Karpas-422 (cell line): ENCODE results near the gene IQSEC1. TPM values are rescaled to one million over a fixed set of nuclear protein-coding genes. Genes with fewer than 3 reads are reported as not detected.
A peak's percentile ranks its signal among the peaks of the same experiment; 100 is the strongest.

Experiments
- DNase-seq: peaks from one replicate; pipeline ENCODE4 v3.0.0-alpha.2; 2015
- H2AFZ ChIP-seq: fragments of 200-600 bp; sonication (generic); 2 replicates; pipeline ENCODE4 v1.6.1; 2014; ENCODE audit warnings: antibody characterized with exemption, low read length, mixed read lengths
- H3K27ac ChIP-seq: fragments of 200-600 bp; sonication (generic); 2 replicates; pipeline ENCODE4 v1.5.1; 2014; ENCODE audit warnings: mild to moderate bottlenecking, low read length, moderate library complexity
- H3K27me3 ChIP-seq: fragments of 200-600 bp; sonication (generic); 2 replicates; pipeline ENCODE4 v1.6.1; 2014; ENCODE audit warnings: low read length, mixed read lengths
- H3K36me3 ChIP-seq: fragments of 200-600 bp; sonication (generic); 2 replicates; pipeline ENCODE4 v1.6.1; 2014; ENCODE audit warnings: low read length, mixed read lengths; ENCODE audit not compliant: insufficient read depth
- H3K4me1 ChIP-seq: fragments of 200-600 bp; sonication (generic); 2 replicates; pipeline ENCODE4 v1.6.1; 2014; ENCODE audit warnings: mild to moderate bottlenecking, low read length, mixed read lengths
- H3K4me2 ChIP-seq: fragments of 200-600 bp; sonication (generic); 2 replicates; pipeline ENCODE4 v1.6.1; 2014; ENCODE audit warnings: low read length, low read depth, mild to moderate bottlenecking; ENCODE audit not compliant: poor library complexity, severe bottlenecking
- H3K4me3 ChIP-seq: fragments of 200-600 bp; sonication (generic); 2 replicates; pipeline ENCODE4 v1.5.1; 2014; ENCODE audit warnings: mild to moderate bottlenecking, antibody characterized with exemption, low read length, mixed read lengths
- H3K79me2 ChIP-seq: fragments of 200-600 bp; sonication (generic); 2 replicates; pipeline ENCODE4 v1.6.1; 2014; ENCODE audit warnings: mild to moderate bottlenecking, low read length, mixed read lengths
- H3K9ac ChIP-seq: fragments of 200-600 bp; sonication (generic); 2 replicates; pipeline ENCODE4 v1.6.0; 2014; ENCODE audit warnings: low read length
- H3K9me2 ChIP-seq: fragments of 200-600 bp; sonication (generic), shearing (Covaris generic); replicated peaks from 2 replicates; pipeline ENCODE4 v1.6.0; 2014; ENCODE audit warnings: mild to moderate bottlenecking, low read length, moderate library complexity; ENCODE audit not compliant: insufficient read depth
- H3K9me3 ChIP-seq: fragments of 300-700, 200-600 bp; sonication (generic); 2 replicates; pipeline ENCODE4 v1.6.1; 2014; ENCODE audit warnings: low read length, mixed read lengths
- H4K20me1 ChIP-seq: fragments of 200-600 bp; sonication (generic); 2 replicates; pipeline ENCODE4 v1.6.1; 2014; ENCODE audit warnings: mild to moderate bottlenecking, antibody characterized with exemption, low read length, low read depth; ENCODE audit not compliant: insufficient read depth
- total RNA-seq: library from RNA; depleted of rRNA; stranded (reverse); fragments of >200 nt; shearing (Covaris generic); gene quantifications from 2 replicates; pipeline ENCODE4 v1.2.3, GENCODE V29; 2014; ENCODE audit warnings: low replicate concordance

IQSEC1 gene
- total RNA-seq, 1 experiment from 2014 or later = 4.7 TPM

DNA sequence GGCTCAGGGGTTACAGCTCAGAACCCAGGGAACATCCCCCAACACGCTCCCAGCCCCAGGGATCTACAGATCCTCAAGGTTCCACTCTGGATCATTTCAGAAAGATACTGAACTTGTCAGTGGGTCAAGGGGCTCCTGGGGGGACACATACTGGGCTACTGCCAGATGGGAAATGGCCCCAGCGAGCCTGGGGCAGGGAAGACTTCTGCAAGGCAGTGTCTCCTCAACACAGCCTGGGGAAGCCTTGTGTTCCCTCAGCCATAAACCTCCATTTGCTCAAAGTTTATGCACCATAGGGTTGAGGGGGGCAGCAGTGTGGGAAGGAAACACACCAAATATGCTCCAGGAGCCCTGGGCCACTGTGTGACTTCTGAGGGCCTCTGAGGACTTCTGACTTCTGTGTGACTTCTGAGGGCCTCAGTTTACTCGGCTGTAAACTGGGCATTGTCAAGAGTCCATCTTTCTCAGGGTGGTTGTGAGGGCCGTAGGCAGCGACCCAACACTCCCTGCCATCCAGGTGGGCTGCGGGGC lies 58.4 kb downstream of the IQSEC1 start:
- peaks cover 58% of the 10 kb centered on the region for H3K4me1 ChIP-seq
- no peak overlapping the region for H3K9ac ChIP-seq
- H3K27me3 ChIP-seq = no peaks in the 10 kb centered on the region
- no peak overlapping the region for H3K27ac ChIP-seq
- no peaks in the 10 kb centered on the region for H3K79me2 ChIP-seq
- H3K9me2 ChIP-seq = no peaks in the 10 kb centered on the region
- no peaks in the 10 kb centered on the region for H3K9me3 ChIP-seq
- H2AFZ ChIP-seq = no peak overlapping the region
- no peak overlapping the region for H3K4me2 ChIP-seq
- no peaks in the 10 kb centered on the region for H3K36me3 ChIP-seq
- no peak overlapping the region for H3K4me3 ChIP-seq
- DNase-seq = no peak
- peaks cover 9% of the 10 kb centered on the region; the same call in 1 of the 2 replicates for H4K20me1 ChIP-seq

DNA sequence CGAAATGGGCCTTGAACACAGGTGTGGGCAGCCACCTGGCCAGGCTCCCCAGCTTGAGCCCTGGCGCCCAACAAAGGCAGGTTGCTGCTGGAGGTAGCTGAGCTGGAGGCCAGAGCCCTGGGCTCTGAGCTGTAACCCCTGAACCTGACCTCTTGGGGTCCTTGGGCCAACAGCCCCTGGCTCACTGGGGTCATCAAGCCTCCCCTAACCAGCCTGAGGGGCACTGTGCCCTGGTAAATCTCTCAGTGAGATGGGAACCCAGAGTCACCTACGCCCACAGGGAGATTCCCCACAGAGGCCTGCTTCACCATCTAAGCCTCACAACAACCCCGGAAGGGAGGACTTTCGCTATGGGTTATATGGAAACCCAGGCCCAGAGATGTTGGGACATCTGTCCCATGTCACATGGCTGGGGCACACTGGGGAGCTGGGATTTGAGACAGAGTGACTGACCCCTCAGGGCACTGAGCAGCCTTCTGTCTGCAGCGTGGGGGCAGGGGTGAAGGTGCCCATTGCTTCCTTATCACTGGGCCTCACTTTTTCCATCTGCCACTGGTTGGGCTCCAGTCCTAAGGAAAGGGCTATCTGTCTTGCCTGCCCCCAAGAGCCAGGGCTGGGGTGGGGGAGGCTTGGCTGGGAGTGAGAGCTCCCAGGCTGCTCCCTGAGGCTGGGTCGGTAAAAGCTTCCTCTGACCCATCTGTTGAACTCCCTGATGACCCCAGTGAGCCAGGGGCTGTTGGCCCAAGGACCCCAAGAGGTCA lies 59.1 kb downstream of the IQSEC1 start:
- no peak overlapping the region for H3K9ac ChIP-seq
- DNase-seq = no peak
- no peaks in the 10 kb centered on the region for H3K36me3 ChIP-seq

DNA sequence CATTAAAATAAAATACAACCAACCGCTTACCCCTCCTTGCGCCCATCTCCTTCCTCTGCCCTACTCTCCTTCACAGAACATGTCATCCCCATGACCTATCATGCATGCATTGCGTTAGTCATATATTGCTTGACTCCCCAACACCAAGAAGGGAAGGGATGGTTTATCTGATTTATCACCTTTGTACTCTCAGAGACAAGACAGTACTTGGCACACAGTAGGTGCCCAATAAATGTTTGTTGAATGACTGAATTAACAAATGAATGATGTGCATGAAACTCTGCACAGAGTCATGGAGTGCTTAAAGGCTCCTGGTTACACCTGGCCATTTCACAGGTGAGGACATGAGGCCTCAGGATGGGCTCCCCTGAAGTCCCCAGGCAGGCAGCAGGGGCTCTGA lies 59.7 kb downstream of the IQSEC1 start:
- Histone ChIP-seq H3K36me3 (no peaks in the 10 kb centered on the region), H3K4me3 (no peak overlapping the region), H3K27ac (no peak overlapping the region), H3K4me2 (no peak overlapping the region), H3K79me2 (no peaks in the 10 kb centered on the region), H3K27me3 (no peaks in the 10 kb centered on the region), H3K9me3 (no peaks in the 10 kb centered on the region), H3K9me2 (no peaks in the 10 kb centered on the region), H2AFZ (no peak overlapping the region), H4K20me1 (peaks cover 11% of the 10 kb centered on the region), H3K9ac (no peak overlapping the region), H3K4me1 (peaks cover 64% of the 10 kb centered on the region)
- DNase-seq = no peak

More for the DNA sequence above, 59.1 kb downstream of the IQSEC1 start:
- no peak overlapping the region for H3K4me3 ChIP-seq
- no peak overlapping the region for H2AFZ ChIP-seq
- no peak overlapping the region for H3K4me2 ChIP-seq
- peaks cover 9% of the 10 kb centered on the region; the same call in 1 of the 2 replicates for H4K20me1 ChIP-seq
- no peaks in the 10 kb centered on the region for H3K9me3 ChIP-seq
- no peaks in the 10 kb centered on the region for H3K79me2 ChIP-seq
- H3K27ac ChIP-seq = no peak overlapping the region
- no peaks in the 10 kb centered on the region for H3K27me3 ChIP-seq
- H3K4me1 ChIP-seq = peaks cover 63% of the 10 kb centered on the region
- H3K9me2 ChIP-seq = no peaks in the 10 kb centered on the region

DNA sequence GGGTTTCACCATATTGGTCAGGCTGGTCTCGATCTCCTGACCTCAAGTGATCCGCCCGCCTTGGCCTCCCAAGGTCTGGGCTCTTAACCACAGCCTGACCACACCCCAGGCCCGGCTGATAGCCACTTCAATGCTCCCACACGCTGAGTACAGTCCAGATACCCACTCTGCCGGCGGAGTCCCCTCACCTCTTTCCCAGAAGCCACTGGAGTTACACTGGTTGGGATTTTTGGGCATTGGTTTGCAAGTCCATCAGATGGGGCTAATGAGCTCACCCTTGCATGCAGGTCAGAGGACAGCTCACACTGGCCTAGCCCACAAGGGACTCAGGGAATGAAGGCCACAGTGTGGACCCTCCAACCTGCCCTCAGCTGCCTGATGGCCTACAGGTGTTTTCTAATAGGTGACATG lies 60.1 kb downstream of the IQSEC1 start:
- peaks cover 15% of the 10 kb centered on the region for H4K20me1 ChIP-seq
- peaks cover 64% of the 10 kb centered on the region for H3K4me1 ChIP-seq
- no peaks in the 10 kb centered on the region for H3K9me3 ChIP-seq
- no peaks in the 10 kb centered on the region for H3K79me2 ChIP-seq
- H3K27me3 ChIP-seq = no peaks in the 10 kb centered on the region
- H3K4me3 ChIP-seq = no peak overlapping the region
- H3K9me2 ChIP-seq = no peaks in the 10 kb centered on the region
- no peak overlapping the region for H3K27ac ChIP-seq
- no peak overlapping the region for H3K9ac ChIP-seq
- H3K36me3 ChIP-seq = no peaks in the 10 kb centered on the region
- DNase-seq = no peak
- H3K4me2 ChIP-seq = no peak overlapping the region
- no peak overlapping the region for H2AFZ ChIP-seq

DNA sequence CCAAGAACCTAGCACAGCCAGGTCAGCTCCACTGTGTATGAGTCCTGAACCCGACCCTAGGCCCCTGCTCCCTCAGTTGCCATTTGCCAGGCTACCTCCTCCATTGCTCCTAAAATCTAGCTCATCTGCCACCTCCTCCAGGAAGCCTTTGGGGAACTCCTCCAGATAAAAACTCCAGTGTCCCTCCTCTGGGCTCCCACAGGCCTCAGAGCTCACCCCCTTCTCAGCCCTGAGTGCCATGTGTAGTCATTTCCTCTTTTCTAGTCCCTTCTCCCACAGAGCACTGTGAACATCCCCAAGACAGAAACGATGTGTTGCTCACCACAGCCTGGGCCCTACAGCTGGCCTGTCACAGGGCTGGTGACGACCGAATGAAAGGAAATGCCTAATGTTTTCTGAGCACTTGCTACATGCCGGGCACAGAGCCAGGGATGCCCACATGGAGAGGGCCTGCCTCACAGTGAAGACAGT lies 61.0 kb downstream of the IQSEC1 start:
- no peaks in the 10 kb centered on the region for H3K36me3 ChIP-seq
- no peak overlapping the region for H2AFZ ChIP-seq
- no peaks in the 10 kb centered on the region for H3K79me2 ChIP-seq
- peaks cover 63% of the 10 kb centered on the region for H3K4me1 ChIP-seq
- H3K27me3 ChIP-seq = no peaks in the 10 kb centered on the region
- H3K9ac ChIP-seq = peak overlapping the region; percentile 28
- peaks cover 15% of the 10 kb centered on the region for H4K20me1 ChIP-seq
- H3K27ac ChIP-seq = peak overlapping the region; percentile 64
- no peak overlapping the region for H3K4me3 ChIP-seq
- H3K4me2 ChIP-seq = peak overlapping the region; percentile 57
- no peaks in the 10 kb centered on the region for H3K9me2 ChIP-seq
- no peaks in the 10 kb centered on the region for H3K9me3 ChIP-seq
- DNase-seq = peak; percentile 73

DNA sequence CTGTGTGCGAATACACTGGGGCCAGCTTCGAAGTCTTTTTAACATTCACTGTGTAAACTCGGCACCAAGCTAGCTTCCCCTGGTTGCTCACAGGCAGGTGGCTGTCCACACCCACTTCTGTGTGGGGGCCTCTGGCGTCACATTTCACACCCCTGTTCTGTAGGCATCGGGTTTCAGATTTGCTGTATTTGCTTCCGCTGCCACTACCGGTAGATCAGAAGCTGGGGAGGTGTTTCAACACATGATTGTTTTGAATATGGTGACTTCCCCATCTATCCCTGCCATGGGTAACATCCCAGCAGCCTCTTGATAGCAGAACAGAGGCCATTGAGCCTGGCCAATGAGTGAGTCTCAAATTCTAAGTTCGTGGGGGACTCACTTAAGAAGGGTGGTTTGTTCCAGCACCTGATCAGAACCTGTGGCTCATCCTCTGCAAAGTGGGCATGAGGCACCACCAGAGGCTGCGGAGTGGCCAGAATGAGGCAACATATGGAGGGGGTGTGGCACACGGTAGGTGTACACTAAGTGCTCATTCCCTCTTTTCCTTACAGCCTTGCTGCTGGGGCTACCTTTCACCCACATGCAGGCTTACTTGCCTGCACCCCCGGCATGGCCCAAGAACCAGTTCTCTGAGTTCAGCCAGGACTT lies 61.5 kb downstream of the IQSEC1 start:
- Histone ChIP-seq H3K9me2 (no peaks in the 10 kb centered on the region), H3K9ac (peak overlapping the region; percentile 28), H3K79me2 (no peaks in the 10 kb centered on the region), H3K36me3 (no peaks in the 10 kb centered on the region), H3K4me2 (peak overlapping the region; percentile 57), H4K20me1 (peaks cover 10% of the 10 kb centered on the region), H3K4me3 (no peak overlapping the region), H3K27me3 (no peaks in the 10 kb centered on the region), H3K27ac (peak overlapping the region; percentile 64), H3K4me1 (peaks cover 57% of the 10 kb centered on the region), H2AFZ (peak overlapping the region; percentile 10; the same call in 1 of the 2 replicates), H3K9me3 (no peaks in the 10 kb centered on the region)
- DNase-seq = peak; percentile 95

DNA sequence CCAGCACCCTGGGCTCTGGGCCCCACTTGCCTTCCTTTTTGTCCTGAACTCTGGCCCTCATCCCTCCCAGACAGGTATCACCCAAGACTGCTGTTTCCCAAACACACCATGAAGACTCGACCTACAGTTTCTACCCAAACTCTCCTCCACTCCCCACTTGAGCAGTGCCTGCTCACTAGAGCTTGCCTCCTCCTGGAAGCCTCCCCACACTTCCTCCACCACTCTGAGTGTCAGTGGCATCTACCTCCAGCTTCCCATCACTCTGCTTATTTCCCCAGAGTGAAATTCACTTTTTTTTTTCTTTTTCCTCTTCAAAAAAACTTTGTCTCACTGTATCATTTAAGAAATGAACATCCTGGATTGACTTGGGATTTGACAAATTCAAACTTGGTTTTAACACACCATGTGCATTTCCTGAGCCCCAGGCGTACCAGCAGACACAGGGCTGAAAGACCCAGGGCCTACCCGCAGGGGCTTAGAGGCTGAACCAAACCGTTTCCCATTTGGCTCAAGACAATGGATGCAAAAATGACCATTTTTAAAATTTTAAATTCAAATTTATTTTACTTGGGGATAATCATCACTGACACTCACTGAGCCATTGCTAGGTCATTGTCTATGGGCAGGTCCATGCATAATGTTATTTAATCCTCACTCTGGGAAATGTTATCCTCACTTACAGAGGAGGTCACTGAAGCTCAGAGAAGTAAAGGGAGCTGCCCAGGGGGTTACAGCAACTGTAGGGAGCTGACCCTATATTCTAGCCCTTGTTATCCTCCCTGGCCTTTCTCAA lies 62.3 kb downstream of the IQSEC1 start:
- Histone ChIP-seq H3K27ac (peak overlapping the region; percentile 54), H3K4me2 (peak overlapping the region; percentile 57), H4K20me1 (peaks cover 6% of the 10 kb centered on the region), H3K4me3 (no peak overlapping the region), H3K9me2 (no peaks in the 10 kb centered on the region), H3K4me1 (peaks cover 50% of the 10 kb centered on the region), H3K79me2 (no peaks in the 10 kb centered on the region), H3K36me3 (no peaks in the 10 kb centered on the region), H3K9me3 (no peaks in the 10 kb centered on the region), H3K27me3 (no peaks in the 10 kb centered on the region), H2AFZ (peak overlapping the region; percentile 10; the same call in 1 of the 2 replicates), H3K9ac (peak overlapping the region; percentile 11)
- no peak for DNase-seq
